GM23338 (cell line): ENCODE measurements around the gene LANCL3. TPM values are rescaled to one million over a fixed set of nuclear protein-coding genes. Genes with fewer than 3 reads are reported as not detected.

Experiments used
- ATAC-seq: fragments of 200-7000 bp; cut with Tn5 transposase; 3 replicates; pipeline ENCODE4 v1.9.1; 2020
- DNase-seq: peaks from one replicate; pipeline ENCODE4 v3.0.0-alpha.2; 2015; ENCODE audit warnings: low spot score
- H2AFZ ChIP-seq: fragments of 200-600 bp; sonication (generic); 2 replicates; pipeline ENCODE4 v1.8.0; 2016; ENCODE audit warnings: antibody characterized with exemption, mild to moderate bottlenecking, moderate library complexity
- H3F3A ChIP-seq: fragments of 200-600 bp; sonication (generic); replicated peaks from 2 replicates; pipeline ENCODE4 v1.8.0; 2017; ENCODE audit warnings: antibody characterized with exemption, mixed run types, low read depth
- H3K27ac ChIP-seq: fragments of 200-600 bp; sonication (generic); 2 replicates; pipeline ENCODE4 v1.6.1; 2016; ENCODE audit warnings: low read depth
- H3K27me3 ChIP-seq: fragments of 200-600 bp; sonication (generic); 2 replicates; pipeline ENCODE4 v1.8.0; 2016; ENCODE audit warnings: mild to moderate bottlenecking, mixed run types, moderate library complexity; ENCODE audit not compliant: insufficient read depth
- H3K36me3 ChIP-seq: fragments of 200-600 bp; sonication (generic); 2 replicates; pipeline ENCODE4 v1.8.0; 2016; ENCODE audit warnings: mild to moderate bottlenecking; ENCODE audit not compliant: insufficient read depth
- H3K4me1 ChIP-seq: fragments of 200-600 bp; sonication (generic); 2 replicates; pipeline ENCODE4 v1.8.0; 2016; ENCODE audit warnings: mild to moderate bottlenecking, moderate library complexity; ENCODE audit not compliant: insufficient read depth
- H3K4me2 ChIP-seq: fragments of 200-600 bp; sonication (generic); 2 replicates; pipeline ENCODE4 v1.7.1; 2017; ENCODE audit warnings: mixed run types
- H3K4me3 ChIP-seq: fragments of 200-600 bp; sonication (generic); 2 replicates; pipeline ENCODE4 v1.6.1; 2016; ENCODE audit warnings: mixed run types
- H3K79me2 ChIP-seq: fragments of 200-600 bp; sonication (generic); replicated peaks from 2 replicates; pipeline ENCODE4 v1.8.0; 2017; ENCODE audit warnings: mild to moderate bottlenecking; ENCODE audit not compliant: insufficient read depth
- H3K9me2 ChIP-seq: fragments of 200-600 bp; sonication (generic); 2 replicates; pipeline ENCODE4 v1.8.0; 2017; ENCODE audit not compliant: insufficient read depth
- H4K20me1 ChIP-seq: fragments of 200-600 bp; sonication (generic); replicated peaks from 2 replicates; pipeline ENCODE4 v1.8.0; 2017; ENCODE audit warnings: mild to moderate bottlenecking; ENCODE audit not compliant: insufficient read depth
- H3K27ac Mint-ChIP-seq: 2 replicates; pipeline ENCODE4 v1.8.0; 2020; ENCODE audit warnings: inconsistent platforms, mild to moderate bottlenecking, moderate library complexity, mixed read lengths
- H3K27me3 Mint-ChIP-seq: 3 replicates; pipeline ENCODE4 v1.8.0; 2022; ENCODE audit warnings: low read depth, mild to moderate bottlenecking, moderate library complexity, mixed read lengths, inconsistent platforms; ENCODE audit not compliant: insufficient read depth, poor library complexity
- H3K36me3 Mint-ChIP-seq: 3 replicates; pipeline ENCODE4 v1.8.0; 2021; ENCODE audit warnings: low read depth, mild to moderate bottlenecking, inconsistent platforms, moderate library complexity, mixed read lengths
- H3K4me1 Mint-ChIP-seq: 3 replicates; pipeline ENCODE4 v1.8.0; 2020; ENCODE audit warnings: mild to moderate bottlenecking, inconsistent platforms, mixed read lengths
- H3K4me3 Mint-ChIP-seq: 3 replicates; pipeline ENCODE4 v1.8.0; 2021; ENCODE audit warnings: moderate library complexity, mild to moderate bottlenecking, inconsistent platforms, mixed read lengths
- H3K9me3 Mint-ChIP-seq: 3 replicates; pipeline ENCODE4 v1.8.0; 2020; ENCODE audit warnings: moderate library complexity, mild to moderate bottlenecking, inconsistent platforms, mixed read lengths
- CTCF ChIP-seq, 2 experiments: fragments of 200-600 bp in 1 of 2; sonication (generic) in 1 of 2; conservative IDR thresholded peaks; 2 replicates each; pipeline versions ENCODE4 v1.5.1 to v1.6.1; 2016 to 2017; ENCODE audit warnings: antibody characterized with exemption in 2 of 2, low read depth in 2 of 2, mild to moderate bottlenecking in 2 of 2, moderate library complexity in 1 of 2
- EZH2 ChIP-seq: fragments of 200-600 bp; sonication (generic); IDR thresholded peaks from one replicate; pipeline ENCODE4 v1.8.0; 2017; ENCODE audit warnings: antibody characterized with exemption, mild to moderate bottlenecking, low read depth; ENCODE audit not compliant: unreplicated experiment
- STAT1 ChIP-seq: IDR thresholded peaks from one replicate; pipeline ENCODE4 v1.6.1; 2016; ENCODE audit warnings: antibody characterized with exemption; ENCODE audit not compliant: unreplicated experiment
- ZNF114 ChIP-seq: fragments of 250-450 bp; sonication (Bioruptor Pico); IDR thresholded peaks from 2 replicates; pipeline ENCODE4 v1.5.0; 2020; ENCODE audit warnings: mild to moderate bottlenecking, moderate library complexity
- ZNF331 ChIP-seq: fragments of 250-450 bp; sonication (Bioruptor Pico); IDR thresholded peaks from 2 replicates; pipeline ENCODE4 v1.5.0; 2020; ENCODE audit warnings: low read depth, mild to moderate bottlenecking, moderate library complexity
- ZNF462 ChIP-seq: fragments of 250-450 bp; sonication (Bioruptor Pico); IDR thresholded peaks from 2 replicates; pipeline ENCODE4 v1.5.0; 2020; ENCODE audit warnings: mild to moderate bottlenecking, moderate library complexity
- polyA plus RNA-seq: library from polyadenylated mRNA; unstranded; fragments of >200 nt; fragmentation: Nextera tagmentation; extraction: Ambion mirVana; gene quantifications from 2 replicates; pipeline ENCODE4 v1.2.1, GENCODE V29; 2016
- total RNA-seq: library from RNA; depleted of rRNA; stranded (reverse); fragments of >200 nt; shearing (Covaris generic); gene quantifications from 2 replicates; pipeline ENCODE4 v1.2.3, GENCODE V29; 2014

The LANCL3 gene
- total and polyA plus RNA-seq, 2 experiments from 2014 or later = 0.11 to 1.8 TPM

GRCh38 chrX:37609727-37610126, 38.3 kb downstream of the LANCL3 start:
- ATAC-seq (no peak), DNase-seq (no peak)
- H3K4me3 ChIP-seq = no peak overlapping the region
- no peak overlapping the region for H3K27ac Mint-ChIP-seq
- no peaks in the 10 kb centered on the region for H3K27me3 ChIP-seq
- H3K27me3 Mint-ChIP-seq = peaks cover 4% of the 10 kb centered on the region
- no peaks in the 10 kb centered on the region for H3K9me2 ChIP-seq
- H3K4me1 Mint-ChIP-seq = peaks cover 20% of the 10 kb centered on the region; the same call in 2 of the 3 replicates
- H3K9me3 Mint-ChIP-seq = no peaks in the 10 kb centered on the region
- no peaks in the 10 kb centered on the region for H3K36me3 ChIP-seq
- no peak overlapping the region for H2AFZ ChIP-seq
- H3K4me2 ChIP-seq = no peak overlapping the region
- no peak overlapping the region for H3K4me3 Mint-ChIP-seq
- H3F3A ChIP-seq = no peaks in the 10 kb centered on the region
- no peaks in the 10 kb centered on the region for H3K79me2 ChIP-seq
- TF ChIP-seq ZNF114 (CRISPR knock-in tag) = no peak
- no peak for TF ChIP-seq ZNF331 (CRISPR knock-in tag)
- no peak for TF ChIP-seq CTCF (conservative IDR thresholded peaks at IDR 0.05; ENCODE audit: low read depth in 2 of 2)
- no peak for TF ChIP-seq STAT1
- no peak for TF ChIP-seq ZNF462 (CRISPR knock-in tag)
- no peak for TF ChIP-seq EZH2
- no peaks in the 10 kb centered on the region for H3K36me3 Mint-ChIP-seq
- H3K4me1 ChIP-seq = peaks cover 6% of the 10 kb centered on the region; the same call in 1 of the 2 replicates
- H4K20me1 ChIP-seq = no peaks in the 10 kb centered on the region
- no peak overlapping the region for H3K27ac ChIP-seq
